K562 (cell line): Measurements from ENCODE around the gene NR4A2.

ENCODE experiments used
- CHD4 ChIP-seq: fragments of 200-600 bp; sonication (generic); IDR thresholded peaks from 3 replicates; pipeline ENCODE4 v1.6.1; 2012; ENCODE audit warnings: low read depth, mild to moderate bottlenecking, mixed read lengths, low read length, inconsistent platforms; ENCODE audit not compliant: insufficient read depth, insufficient replicate concordance, poor library complexity, severe bottlenecking
- CREB1 ChIP-seq, 2 experiments: sonication (generic) in 1 of 2; formaldehyde crosslinking in 1 of 2; IDR thresholded peaks; 2 replicates each; pipeline versions ENCODE4 v1.6.1 to v1.8.0; 2012 to 2022; ENCODE audit warnings: inconsistent platforms in 1 of 2, mild to moderate bottlenecking in 1 of 2, missing genetic modification reagents in 1 of 2, moderate library complexity in 1 of 2
- EP300 ChIP-seq: IDR thresholded peaks from 2 replicates; pipeline ENCODE4 v1.6.1; 2012; ENCODE audit warnings: low read length, improper control_type of control experiment
- FOXJ2 ChIP-seq: fragments of 200-800 bp; sonication (Bioruptor generic); IDR thresholded peaks from 2 replicates; pipeline ENCODE4 v1.6.1; 2016; ENCODE audit warnings: missing genetic modification characterization, missing compliant biosample characterization
- L3MBTL2 ChIP-seq: fragments of 450-650 bp; IDR thresholded peaks from 2 replicates; pipeline ENCODE4 v1.6.1; 2016; ENCODE audit warnings: mild to moderate bottlenecking, moderate library complexity
- RBFOX2 ChIP-seq: fragments of 200-400 bp; formaldehyde crosslinking; IDR thresholded peaks from 2 replicates; pipeline ENCODE4 v1.6.1; 2017; ENCODE audit warnings: low read depth, mild to moderate bottlenecking, low read length, moderate library complexity
- RCOR1 ChIP-seq, 2 experiments: IDR thresholded peaks; 2 replicates each; pipeline ENCODE4 v1.6.1; 2012; ENCODE audit warnings: low read depth in 2 of 2, low read length in 2 of 2, borderline replicate concordance in 1 of 2, improper control_type of control experiment in 1 of 2
- ZFP91 ChIP-seq: sonication (generic); formaldehyde crosslinking; IDR thresholded peaks from 2 replicates; pipeline ENCODE4 v1.8.0; 2022; ENCODE audit warnings: mild to moderate bottlenecking, missing genetic modification reagents

GRCh38 chr2:156322686-156323231 is 9.8 kb downstream of the NR4A2 start:
- TF ChIP-seq EP300 (no peak), RBFOX2 (no peak), CREB1 (IDR thresholded peaks at IDR 0.05) (no peak), CREB1 (CRISPR knock-in tag; IDR thresholded peaks at IDR 0.05) (no peak), CHD4 (no peak), L3MBTL2 (no peak), RCOR1 (IDR thresholded peaks at IDR 0.05; ENCODE audit: borderline replicate concordance in 1 of 2, low read depth in 2 of 2, low read length in 2 of 2) (no peak), FOXJ2 (tag) (no peak), ZFP91 (CRISPR knock-in tag) (no peak)
